ENCODE data around the gene BFSP1.

- TF ChIP-seq, protein P1, sequence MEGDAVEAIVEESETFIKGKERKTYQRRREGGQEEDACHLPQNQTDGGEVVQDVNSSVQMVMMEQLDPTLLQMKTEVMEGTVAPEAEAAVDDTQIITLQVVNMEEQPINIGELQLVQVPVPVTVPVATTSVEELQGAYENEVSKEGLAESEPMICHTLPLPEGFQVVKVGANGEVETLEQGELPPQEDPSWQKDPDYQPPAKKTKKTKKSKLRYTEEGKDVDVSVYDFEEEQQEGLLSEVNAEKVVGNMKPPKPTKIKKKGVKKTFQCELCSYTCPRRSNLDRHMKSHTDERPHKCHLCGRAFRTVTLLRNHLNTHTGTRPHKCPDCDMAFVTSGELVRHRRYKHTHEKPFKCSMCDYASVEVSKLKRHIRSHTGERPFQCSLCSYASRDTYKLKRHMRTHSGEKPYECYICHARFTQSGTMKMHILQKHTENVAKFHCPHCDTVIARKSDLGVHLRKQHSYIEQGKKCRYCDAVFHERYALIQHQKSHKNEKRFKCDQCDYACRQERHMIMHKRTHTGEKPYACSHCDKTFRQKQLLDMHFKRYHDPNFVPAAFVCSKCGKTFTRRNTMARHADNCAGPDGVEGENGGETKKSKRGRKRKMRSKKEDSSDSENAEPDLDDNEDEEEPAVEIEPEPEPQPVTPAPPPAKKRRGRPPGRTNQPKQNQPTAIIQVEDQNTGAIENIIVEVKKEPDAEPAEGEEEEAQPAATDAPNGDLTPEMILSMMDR (IDR thresholded peaks at IDR 0.05; ENCODE audit: poor library complexity): no peak
- TF ChIP-seq EZH2phosphoT487 (IDR thresholded peaks at IDR 0.05; ENCODE audit: low read depth, severe bottlenecking, unreplicated experiment) (no peak), EZH2 (IDR thresholded peaks at IDR 0.05; ENCODE audit: borderline replicate concordance) (no peak)
Observed at GRCh38 chr20:17470973-17471372, 60.2 kb downstream of the BFSP1 start.

Measured in hepatocyte (in vitro differentiated cells).